Amniotic epithelial cell (primary cell): ENCODE data around the gene DCANP1.
A peak's percentile ranks its signal among the peaks of the same experiment; 100 is the strongest.

Experiments used
- DNase-seq: peaks from one replicate; pipeline ENCODE4 v3.0.0-alpha.2; 2010; ENCODE audit warnings: low read depth

Gene DCANP1

DNA sequence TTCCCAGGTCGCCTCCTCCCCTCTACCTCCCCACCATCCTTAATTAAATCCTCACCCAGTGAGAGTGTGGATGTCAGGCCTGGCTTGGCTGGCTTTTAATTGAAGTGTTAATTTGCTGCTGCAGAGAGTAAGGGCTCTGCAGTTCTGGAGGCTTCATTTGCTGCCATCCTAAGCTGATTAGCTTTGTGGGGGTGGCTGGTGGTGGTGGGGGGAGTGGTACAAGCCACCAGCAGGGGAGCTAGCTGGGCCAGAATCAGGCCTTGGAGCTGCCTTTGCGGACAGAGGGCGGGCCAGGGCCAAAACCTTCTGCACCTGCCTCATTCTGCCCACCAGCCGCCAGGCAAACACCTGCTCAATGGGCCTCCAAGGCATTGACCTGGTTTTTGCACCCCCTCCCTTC, 31.8 kb upstream of the DCANP1 start:
- no peak for DNase-seq

DNA sequence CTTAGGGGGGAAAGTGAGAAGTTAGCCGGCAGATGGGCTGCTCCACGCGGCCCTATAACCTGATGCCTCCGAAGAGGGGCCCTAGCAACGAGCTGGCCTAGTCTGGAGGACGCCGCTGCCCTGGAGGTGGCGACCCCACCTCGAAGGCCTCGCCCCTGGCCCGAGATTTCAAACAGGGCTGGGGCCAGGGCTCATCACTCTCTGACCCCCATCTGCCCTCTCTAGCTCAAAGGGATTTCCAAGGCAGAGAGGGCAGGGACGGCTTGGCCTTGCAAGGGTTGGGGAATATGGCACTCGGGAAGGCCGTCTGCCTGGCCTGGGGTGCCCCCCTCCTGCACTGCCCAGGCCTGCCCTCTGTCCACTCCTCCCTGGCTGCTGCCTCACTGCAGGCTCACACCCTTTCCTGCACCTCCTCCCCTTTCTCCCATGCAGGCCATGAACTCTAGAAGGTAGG, 30.5 kb upstream of the DCANP1 start:
- DNase-seq = no peak

- no peak for DNase-seq
Observed at GRCh38 chr5:135476615-135477581, 29.8 kb upstream of the DCANP1 start.

GRCh38 chr5:135473956-135474670, 27.0 kb upstream of the DCANP1 start:
- no peak for DNase-seq

GRCh38 chr5:135472141-135472540, 25.0 kb upstream of the DCANP1 start:
- no peak for DNase-seq

DNA sequence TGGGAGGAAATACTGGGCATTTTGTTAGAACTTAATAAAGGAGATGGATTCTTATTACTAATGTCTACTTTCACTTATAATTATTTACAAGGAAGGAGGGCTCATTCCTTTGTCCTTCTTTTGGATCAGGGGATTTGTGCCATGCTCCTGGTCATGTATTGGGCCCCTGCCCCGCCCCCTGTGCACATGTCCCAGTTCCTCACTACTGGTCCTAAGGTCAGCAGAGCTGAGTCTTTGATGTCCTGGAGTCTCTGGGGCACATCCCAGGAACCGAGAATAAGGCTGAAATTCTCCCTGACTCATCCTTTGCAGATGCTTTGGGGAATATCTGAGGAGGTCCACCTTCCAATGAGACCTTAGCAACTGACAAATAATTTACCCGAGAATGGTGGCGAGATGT, 24.6 kb upstream of the DCANP1 start:
- no peak for DNase-seq

DNA sequence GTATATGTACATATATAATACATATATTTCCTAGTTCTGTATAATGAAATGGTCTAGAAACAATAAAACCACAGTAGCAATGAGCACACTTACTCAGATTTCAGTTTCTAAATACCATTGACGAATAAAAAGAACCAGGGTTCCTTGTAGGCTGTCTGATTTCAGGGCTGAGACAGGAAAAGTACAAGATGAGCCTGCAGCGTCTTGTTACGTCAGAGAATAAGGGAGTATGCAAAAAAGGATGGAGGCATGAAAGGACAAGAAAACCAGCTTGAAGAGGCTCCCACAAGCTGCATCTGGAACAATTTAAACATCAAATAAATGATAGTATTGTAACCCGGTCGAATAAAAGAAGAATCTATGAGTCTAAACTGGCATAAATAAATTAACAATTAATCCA, 22.8 kb upstream of the DCANP1 start:
- no peak for DNase-seq

DNA sequence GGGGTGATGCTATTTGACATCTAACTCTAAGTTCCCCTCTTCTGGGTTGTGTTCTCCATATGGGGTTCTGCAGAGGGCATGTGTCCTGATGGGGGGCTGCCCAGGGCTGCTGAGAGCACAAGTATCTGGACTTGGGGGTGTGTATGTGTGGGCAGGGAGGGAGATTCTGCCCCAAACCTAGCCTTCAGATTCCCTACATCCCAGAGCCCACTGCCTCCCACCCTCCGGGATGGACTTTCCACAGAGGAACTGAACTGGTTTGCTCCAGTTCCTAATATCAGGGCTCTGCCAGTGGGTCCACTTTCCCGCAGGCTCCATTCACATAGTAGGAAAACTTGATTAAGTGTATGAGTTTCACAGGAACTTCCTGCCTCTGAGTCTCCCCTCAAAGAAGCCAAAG, 21.4 kb upstream of the DCANP1 start:
- no peak for DNase-seq

DNA sequence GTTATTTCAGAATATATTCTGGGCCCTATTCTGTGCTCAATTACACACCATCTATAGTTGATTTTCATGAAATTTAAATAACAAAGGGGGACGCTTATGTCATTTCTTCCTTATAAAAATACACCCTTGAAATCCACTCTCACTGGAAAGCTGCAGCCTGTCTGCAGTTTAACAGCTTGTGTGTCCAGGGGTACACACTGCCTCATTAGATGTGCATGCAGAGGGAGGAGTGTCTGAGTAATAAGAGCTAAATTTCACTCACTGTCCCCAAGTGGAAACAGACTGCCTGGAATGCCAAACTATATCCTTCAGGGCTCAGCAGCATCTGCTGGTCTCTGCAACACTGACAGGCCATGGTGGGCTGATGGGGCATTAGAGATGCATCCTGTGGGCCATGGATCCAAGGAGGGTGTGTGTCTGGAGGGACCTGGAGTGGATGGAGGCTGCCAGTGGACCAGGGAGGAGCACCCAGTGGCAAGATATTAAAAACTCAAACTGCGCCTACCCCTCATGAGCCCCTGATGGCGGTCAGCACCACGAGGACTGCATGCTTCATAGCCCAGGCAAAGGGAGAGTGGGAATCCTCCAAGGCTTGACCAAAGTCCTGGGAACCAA, 20.8 kb upstream of the DCANP1 start:
- no peak for DNase-seq

DNA sequence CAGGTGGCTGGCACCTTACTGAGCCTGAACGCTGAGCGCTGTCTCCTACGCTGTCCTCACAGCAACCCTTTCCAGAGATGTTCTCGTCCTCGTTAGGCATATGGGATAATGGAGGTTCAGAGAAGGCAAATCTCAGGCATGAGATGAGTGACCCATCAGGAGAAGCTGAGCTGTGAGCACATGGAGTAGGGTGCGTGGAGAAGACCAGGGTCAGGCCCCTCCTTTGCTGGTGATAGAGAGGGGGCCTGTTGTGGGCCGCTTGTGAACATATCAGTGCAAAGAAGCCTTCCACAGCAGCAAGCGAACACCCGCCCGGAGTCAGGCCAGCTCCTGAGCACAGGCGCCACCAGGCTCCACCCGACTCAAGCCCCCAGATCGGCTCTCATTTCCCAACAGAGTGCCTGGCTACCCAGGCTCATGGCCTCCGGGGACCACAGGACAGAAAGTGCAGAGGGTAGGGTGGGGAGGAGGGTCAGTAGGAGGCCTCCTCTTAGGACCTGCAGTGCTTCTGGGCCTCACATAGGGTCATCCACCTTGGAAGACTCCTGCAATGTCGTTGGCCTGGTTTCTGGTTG, 20.0 kb upstream of the DCANP1 start:
- DNase-seq = no peak

GRCh38 chr5:135466178-135467050, 19.3 kb upstream of the DCANP1 start:
- peak; percentile 42 for DNase-seq

DNA sequence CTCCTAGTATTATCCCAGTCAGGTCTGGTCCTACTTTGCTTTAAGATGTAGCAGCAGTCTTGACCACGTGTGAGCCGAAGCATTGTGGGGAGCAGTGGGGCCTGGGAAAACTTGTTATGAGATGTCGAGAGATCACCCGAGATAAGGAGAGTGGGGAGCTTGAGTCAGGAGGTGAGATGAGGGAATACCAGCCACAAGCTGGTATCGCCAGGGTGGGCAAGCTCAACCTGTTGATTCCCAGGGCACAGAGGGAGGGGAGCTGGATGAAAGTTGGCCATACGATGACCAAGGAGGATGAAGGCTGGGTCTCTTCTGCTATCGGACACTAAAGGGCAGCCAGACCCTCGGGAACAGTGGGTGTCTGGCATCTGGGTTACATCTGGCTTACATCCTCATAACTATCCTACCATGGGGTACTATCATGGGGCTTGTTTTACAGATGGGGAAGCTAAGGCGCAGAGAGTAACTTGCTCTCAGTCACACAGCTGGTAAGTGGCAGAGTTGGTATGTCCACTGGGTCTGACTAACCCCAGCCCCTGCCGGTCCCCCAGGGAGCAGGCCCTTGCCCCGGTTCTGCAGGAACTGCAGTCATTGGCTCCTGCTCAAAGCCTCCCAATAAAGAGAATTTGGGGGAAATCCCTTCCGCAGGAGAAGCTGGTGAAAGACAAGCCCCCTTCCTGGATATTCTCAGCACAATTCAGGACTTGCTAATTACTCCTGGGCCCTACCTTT, 18.4 kb upstream of the DCANP1 start:
- no peak for DNase-seq

DNA sequence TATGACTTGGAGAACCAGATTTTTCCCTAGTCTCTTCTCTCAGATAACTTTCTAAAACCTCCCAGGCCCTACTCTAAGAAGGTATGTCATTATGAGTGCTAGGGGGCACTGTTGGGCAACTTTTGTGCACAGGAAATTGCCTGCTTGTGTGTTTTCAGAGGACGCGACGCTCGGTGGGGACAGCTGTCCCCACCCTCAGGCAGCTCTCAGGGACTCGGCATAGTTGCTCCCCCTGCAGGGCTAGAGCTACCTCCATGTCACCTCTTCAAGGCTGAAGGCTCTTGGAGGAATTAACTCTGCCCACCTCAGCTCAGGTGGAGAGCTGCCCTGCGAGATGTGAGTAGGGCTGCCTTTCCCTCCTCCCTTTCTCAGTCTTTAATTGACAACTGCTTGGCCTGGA, 15.2 kb upstream of the DCANP1 start:
- DNase-seq = peak; percentile 29

DNA sequence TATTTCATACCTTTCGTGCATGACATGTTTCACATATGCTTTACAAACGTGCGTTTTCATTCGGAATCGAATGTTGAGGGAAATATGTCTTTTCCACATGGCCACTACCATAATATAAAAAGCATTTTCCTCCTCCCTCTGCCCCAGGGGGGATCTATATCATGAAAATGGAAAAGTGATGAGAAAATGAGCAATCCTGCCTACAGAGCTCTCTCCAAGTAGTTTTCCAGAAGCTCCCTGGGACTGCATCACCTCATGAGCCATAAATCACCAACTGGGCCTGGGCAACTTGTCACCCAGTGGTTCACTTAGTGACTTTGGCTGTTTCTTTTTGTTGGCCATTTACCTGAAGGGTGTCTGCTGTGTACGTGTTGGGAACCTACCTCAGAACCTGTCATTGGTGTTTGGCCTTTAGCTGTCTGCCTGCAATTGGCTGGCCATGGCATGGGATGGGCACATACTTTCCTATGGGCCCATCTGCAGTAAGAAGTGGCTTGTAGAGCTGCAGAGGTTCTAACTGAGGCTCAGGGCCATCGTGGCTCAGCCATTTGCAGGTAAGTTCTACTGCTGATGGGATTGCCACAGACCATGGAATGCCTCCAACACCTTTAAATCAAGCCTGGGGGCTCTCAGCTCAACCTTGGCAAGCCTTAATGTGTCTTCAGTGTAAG, 14.5 kb upstream of the DCANP1 start:
- no peak for DNase-seq

- DNase-seq = no peak
Observed at GRCh38 chr5:135460246-135461033, 13.3 kb upstream of the DCANP1 start.

- peak; percentile 76 for DNase-seq
Observed at GRCh38 chr5:135458921-135459331, 11.8 kb upstream of the DCANP1 start.

GRCh38 chr5:135458356-135458755, 11.2 kb upstream of the DCANP1 start:
- DNase-seq = no peak

DNA sequence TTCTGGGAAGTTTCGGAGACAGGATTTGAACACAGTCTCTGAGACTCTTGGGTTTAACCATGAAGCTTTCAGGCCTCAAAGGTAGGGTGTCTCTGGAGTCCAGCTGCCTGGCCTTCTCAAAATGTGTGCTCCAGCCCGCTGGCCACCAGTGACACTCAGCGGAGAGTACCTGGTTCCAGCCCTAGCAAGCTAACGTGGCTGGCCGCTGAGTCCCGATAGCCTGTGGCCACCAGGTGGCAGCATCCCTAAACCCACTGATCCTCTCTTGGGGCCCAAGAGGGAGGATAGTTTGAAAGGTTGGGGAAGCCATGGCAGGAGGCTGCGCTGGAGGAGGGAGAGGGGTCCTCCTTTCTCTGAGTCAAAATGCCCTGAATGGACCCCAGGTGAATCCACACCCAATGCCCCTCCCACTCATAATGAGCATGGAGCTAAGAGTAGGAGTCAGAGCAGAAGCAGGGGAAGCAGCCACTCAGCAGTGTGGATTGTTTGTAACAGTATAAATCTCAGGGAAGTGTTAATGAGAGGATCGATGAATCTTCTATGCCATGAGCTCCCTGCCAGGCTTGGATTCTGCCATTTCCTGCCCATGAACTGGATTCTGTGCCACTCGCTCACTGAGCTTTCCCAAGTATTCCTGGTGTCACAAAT, 10.4 kb upstream of the DCANP1 start:
- peak; percentile 43 for DNase-seq
